ENCODE measurements around the gene GYS2. TPM values are rescaled to one million over a fixed set of nuclear protein-coding genes. Genes with fewer than 3 reads are reported as not detected.

The GYS2 gene
- total RNA-seq, 4 donors from 2014 or later: not detected

DNA sequence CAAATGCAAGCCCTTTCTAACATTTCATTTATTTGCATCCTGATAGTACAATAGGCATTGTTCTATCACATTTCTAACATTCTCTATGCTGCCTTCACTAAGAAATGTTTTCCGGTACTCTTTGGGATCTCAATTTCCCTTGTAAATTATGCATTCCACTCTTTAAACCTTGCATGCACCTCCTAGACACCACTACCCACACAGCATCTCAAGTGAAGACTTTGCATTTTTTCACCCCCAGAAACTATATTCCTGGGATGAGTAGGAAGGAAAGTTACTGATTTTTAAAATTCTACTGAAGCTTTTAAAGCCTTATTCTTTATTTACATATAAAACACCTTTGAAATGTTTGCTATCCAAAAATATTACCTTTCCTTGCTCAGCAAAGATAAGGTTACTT, 27.1 kb downstream of the GYS2 start:
- no peaks in the 10 kb centered on the region for H3K36me3 ChIP-seq
- no peaks in the 10 kb centered on the region for H3K9me3 ChIP-seq
- H3K27ac ChIP-seq: no peak overlapping the region
- intact Hi-C loops (cut with DNase I): no loop called here
- no peak overlapping the region for H3K4me3 ChIP-seq (replicated peaks in 1 of 3)
- DNase-seq: no peak
- no peaks in the 10 kb centered on the region for H3K27me3 ChIP-seq
- no peak for TF ChIP-seq POLR2A (IDR thresholded peaks at IDR 0.05)
- TF ChIP-seq, protein P1, sequence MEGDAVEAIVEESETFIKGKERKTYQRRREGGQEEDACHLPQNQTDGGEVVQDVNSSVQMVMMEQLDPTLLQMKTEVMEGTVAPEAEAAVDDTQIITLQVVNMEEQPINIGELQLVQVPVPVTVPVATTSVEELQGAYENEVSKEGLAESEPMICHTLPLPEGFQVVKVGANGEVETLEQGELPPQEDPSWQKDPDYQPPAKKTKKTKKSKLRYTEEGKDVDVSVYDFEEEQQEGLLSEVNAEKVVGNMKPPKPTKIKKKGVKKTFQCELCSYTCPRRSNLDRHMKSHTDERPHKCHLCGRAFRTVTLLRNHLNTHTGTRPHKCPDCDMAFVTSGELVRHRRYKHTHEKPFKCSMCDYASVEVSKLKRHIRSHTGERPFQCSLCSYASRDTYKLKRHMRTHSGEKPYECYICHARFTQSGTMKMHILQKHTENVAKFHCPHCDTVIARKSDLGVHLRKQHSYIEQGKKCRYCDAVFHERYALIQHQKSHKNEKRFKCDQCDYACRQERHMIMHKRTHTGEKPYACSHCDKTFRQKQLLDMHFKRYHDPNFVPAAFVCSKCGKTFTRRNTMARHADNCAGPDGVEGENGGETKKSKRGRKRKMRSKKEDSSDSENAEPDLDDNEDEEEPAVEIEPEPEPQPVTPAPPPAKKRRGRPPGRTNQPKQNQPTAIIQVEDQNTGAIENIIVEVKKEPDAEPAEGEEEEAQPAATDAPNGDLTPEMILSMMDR (IDR thresholded peaks at IDR 0.05): no peak
- whole genome bisulfite sequencing, 2 donors: 90 to 94% methylated on average over 1 of the region's 1 CpG
- H3K4me1 ChIP-seq: no peaks in the 10 kb centered on the region

GRCh38 chr12:21576431-21576830, 28.2 kb downstream of the GYS2 start:
- intact Hi-C loops (cut with DNase I): no loop called here
- no peaks in the 10 kb centered on the region for H3K4me1 ChIP-seq
- no peak overlapping the region for H3K27ac ChIP-seq
- no peak overlapping the region for H3K4me3 ChIP-seq (replicated peaks in 1 of 3)
- DNase-seq: no peak
- H3K27me3 ChIP-seq: no peaks in the 10 kb centered on the region
- H3K9me3 ChIP-seq: no peaks in the 10 kb centered on the region
- no peaks in the 10 kb centered on the region for H3K36me3 ChIP-seq
- 84 to 91% methylated on average over 2 of the region's 2 CpGs for WGBS, 2 donors
- TF ChIP-seq, protein P1 (IDR thresholded peaks at IDR 0.05): no peak
- TF ChIP-seq POLR2A (IDR thresholded peaks at IDR 0.05): no peak

DNA sequence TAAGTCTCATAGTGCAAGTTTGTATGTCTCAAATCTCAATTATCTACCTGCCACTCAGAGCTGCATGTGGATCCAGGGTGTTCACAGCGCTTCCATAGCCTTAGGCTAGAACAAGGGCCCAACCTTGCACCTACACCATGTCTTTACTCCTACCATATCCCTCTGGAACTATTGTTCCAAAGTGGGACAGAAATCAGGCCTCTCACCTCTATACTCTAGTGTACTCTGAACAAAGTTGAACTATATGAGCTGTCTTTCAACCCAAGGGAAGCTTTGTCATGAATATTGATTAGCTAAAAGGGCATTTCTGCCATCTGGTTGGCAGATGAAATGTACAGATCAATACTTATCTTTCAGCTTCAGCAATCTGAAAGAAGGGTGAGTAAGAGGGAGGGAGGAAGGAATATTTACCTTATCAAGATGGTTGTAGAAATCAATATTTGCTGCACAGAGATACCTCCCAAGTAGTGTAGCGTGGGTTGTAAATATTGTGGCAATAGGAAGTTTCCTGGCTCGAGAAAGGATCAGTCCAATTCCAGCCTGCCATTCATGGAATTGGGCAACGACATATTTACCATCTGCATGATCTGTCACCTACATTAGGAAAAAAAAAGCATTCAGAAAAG, 30.8 kb downstream of the GYS2 start:
- no peaks in the 10 kb centered on the region for H3K27me3 ChIP-seq
- H3K4me3 ChIP-seq (replicated peaks in 1 of 3): no peak overlapping the region
- no peak for DNase-seq
- intact Hi-C loops (cut with DNase I): no loop called here
- H3K36me3 ChIP-seq: no peaks in the 10 kb centered on the region
- TF ChIP-seq, protein P1 (IDR thresholded peaks at IDR 0.05): no peak
- no peak for TF ChIP-seq POLR2A (IDR thresholded peaks at IDR 0.05)
- H3K9me3 ChIP-seq: no peaks in the 10 kb centered on the region
- no peak overlapping the region for H3K27ac ChIP-seq
- 88 to 92% methylated on average over 4 of the region's 4 CpGs for WGBS, 2 donors
- no peaks in the 10 kb centered on the region for H3K4me1 ChIP-seq

GRCh38 chr12:21571046-21571445, 33.6 kb downstream of the GYS2 start:
- Histone ChIP-seq H3K9me3 (no peaks in the 10 kb centered on the region), H3K4me3 (replicated peaks in 1 of 3) (no peak overlapping the region), H3K36me3 (no peaks in the 10 kb centered on the region), H3K4me1 (no peaks in the 10 kb centered on the region), H3K27ac (no peak overlapping the region), H3K27me3 (no peaks in the 10 kb centered on the region)
- TF ChIP-seq POLR2A (IDR thresholded peaks at IDR 0.05): no peak
- TF ChIP-seq, protein P1 (IDR thresholded peaks at IDR 0.05): no peak
- WGBS, 2 donors: 70 to 85% methylated on average over 5 of the region's 5 CpGs
- DNase-seq: no peak
- intact Hi-C loops (cut with DNase I): no loop called here

DNA sequence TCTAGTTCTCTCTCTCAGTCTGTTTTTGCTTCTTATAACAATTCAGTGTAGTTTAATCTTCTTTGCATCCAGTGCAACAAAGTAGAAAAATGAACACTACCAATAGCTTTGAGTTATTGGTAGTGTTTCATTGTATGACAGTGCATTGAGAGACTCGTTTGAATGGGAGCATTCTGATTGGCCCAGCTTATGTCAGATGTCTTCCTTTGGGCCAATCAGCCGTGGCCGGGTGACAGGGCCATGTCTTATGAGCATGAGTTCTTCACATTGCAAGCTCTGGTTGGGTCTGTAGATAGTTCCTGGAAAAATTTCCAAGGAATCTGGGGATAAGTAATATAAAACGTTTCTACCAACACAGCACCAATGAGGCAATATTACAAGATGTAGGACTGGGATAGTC, 36.5 kb downstream of the GYS2 start:
- 87 to 92% methylated on average over 4 of the region's 4 CpGs for WGBS, 2 donors
- Histone ChIP-seq H3K27ac (no peak overlapping the region), H3K9me3 (no peaks in the 10 kb centered on the region), H3K4me3 (replicated peaks in 1 of 3) (no peak overlapping the region), H3K27me3 (no peaks in the 10 kb centered on the region), H3K36me3 (no peaks in the 10 kb centered on the region), H3K4me1 (no peaks in the 10 kb centered on the region)
- TF ChIP-seq POLR2A (IDR thresholded peaks at IDR 0.05): no peak
- TF ChIP-seq, protein P1 (IDR thresholded peaks at IDR 0.05): no peak
- intact Hi-C loops (cut with DNase I): no loop called here
- DNase-seq: no peak

Measured in thyroid gland (tissue), 4 donors.